GM10248 (cell line): ENCODE results near the gene DCAF12.
A peak's percentile ranks its signal among the peaks of the same experiment; 100 is the strongest.

Experiments
- CTCF ChIA-PET: fragments of 300-600 bp; sonication (Branson Sonifier 250); formaldehyde crosslinking; extraction: SDS; loops from one replicate; lab custom pipeline; 2021; ENCODE audit warnings: antibody characterized with exemption; lab: Yijun Ruan, JAX
- POLR2A ChIA-PET: fragments of 350-650 bp; sonication (Branson Sonifier 250); formaldehyde crosslinking; extraction: SDS; loops from one replicate; lab custom pipeline; 2020; ENCODE audit warnings: antibody characterized with exemption; lab: Yijun Ruan, JAX
- DNase-seq: peaks from one replicate; pipeline ENCODE4 v3.0.0; 2012; ENCODE audit errors: extremely low spot score
- TF ChIP-seq, protein P1 (sequence below): IDR thresholded peaks from 2 replicates; pipeline ENCODE4 v1.5.1; 2012; ENCODE audit warnings: mild to moderate bottlenecking, low read depth; ENCODE audit errors: extremely low read depth, missing control alignments, control extremely low read depth

The DCAF12 gene

DNA sequence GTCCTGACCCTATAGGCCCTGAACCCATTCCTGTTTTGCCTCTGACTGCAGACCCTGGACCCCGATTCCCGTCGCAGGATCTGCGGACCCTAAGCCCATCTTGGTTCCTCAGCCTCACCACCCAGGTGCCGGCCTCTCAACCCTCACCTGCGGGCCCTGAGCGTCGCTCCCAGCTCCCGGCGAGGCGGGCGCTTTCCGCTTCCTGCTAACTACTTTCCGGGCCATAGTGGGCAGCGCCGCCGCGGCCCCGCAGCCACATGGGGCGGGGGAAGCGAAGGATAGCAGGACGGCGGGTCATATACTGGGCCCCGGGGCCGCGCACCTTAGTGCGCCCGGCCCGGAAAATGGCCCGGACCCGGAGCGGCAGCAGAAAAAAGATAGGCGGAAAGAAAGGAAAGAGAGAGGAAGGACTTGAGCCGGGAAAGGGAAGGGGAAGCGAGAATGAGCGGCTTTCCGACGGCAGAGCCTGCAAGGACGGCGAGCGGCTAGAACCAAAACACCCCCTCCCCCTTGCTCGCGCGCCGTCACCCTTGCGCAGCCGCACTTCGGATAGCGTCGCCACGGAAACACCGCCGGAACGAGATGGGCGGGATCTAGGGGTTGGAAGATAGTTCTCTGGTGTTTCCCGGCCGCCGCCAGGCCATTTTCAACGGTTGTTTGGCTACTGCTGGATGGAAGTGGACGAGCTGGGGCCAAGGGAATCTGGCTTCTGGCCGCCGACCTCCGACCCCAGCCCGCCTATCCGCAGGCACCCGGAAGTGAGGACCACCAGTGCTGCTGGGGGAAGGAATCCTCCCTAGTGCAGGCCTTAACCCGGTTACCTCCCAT, at the start of gene DCAF12:
Gene DCAF12 (minus strand): TSS at position 492 of the 828 bp plus-strand sequence. CDS start 267 bp downstream, at position 225.
- TF ChIP-seq, protein P1, sequence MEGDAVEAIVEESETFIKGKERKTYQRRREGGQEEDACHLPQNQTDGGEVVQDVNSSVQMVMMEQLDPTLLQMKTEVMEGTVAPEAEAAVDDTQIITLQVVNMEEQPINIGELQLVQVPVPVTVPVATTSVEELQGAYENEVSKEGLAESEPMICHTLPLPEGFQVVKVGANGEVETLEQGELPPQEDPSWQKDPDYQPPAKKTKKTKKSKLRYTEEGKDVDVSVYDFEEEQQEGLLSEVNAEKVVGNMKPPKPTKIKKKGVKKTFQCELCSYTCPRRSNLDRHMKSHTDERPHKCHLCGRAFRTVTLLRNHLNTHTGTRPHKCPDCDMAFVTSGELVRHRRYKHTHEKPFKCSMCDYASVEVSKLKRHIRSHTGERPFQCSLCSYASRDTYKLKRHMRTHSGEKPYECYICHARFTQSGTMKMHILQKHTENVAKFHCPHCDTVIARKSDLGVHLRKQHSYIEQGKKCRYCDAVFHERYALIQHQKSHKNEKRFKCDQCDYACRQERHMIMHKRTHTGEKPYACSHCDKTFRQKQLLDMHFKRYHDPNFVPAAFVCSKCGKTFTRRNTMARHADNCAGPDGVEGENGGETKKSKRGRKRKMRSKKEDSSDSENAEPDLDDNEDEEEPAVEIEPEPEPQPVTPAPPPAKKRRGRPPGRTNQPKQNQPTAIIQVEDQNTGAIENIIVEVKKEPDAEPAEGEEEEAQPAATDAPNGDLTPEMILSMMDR, result no peak
- DNase-seq, result peak; percentile 95
- ChIA-PET CTCF (interaction anchor here (1.3 to 2.5 kb wide), 3 partner anchors 15 to 18 kb away, joined by 3 to 7 read pairs (median 3); no protein-coding TSS in a partner anchor), POLR2A (interaction anchor here (0.6 to 1.0 kb wide), 3 partner anchors 45 to 88 kb away, joined by 3 to 5 read pairs (median 4); partner anchors contain the start of gene UBAP1)

DNA sequence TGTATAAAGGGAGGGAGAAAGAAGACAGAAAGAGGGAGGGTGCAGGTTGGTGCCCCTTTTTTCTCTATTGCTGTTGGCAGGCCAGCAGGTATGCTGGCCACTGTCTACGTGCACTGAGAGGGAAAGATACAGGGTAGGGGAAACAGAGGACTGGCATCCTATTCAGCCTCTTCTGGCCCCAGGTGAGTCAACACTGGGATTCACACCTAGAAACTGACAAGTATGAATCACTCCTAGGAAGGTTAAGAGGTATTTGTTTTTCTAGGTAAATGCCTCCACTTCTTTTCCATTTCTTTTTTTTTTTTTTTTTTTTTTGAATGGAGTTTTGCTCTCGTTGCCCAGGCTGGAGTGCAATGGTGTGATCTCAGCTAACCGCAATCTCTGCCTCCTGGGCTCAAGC, 49.6 kb upstream of the DCAF12 start:
- CTCF ChIA-PET, result no interaction called here
- TF ChIP-seq, protein P1, result no peak
- POLR2A ChIA-PET, result no interaction called here
- DNase-seq, result no peak

DNA sequence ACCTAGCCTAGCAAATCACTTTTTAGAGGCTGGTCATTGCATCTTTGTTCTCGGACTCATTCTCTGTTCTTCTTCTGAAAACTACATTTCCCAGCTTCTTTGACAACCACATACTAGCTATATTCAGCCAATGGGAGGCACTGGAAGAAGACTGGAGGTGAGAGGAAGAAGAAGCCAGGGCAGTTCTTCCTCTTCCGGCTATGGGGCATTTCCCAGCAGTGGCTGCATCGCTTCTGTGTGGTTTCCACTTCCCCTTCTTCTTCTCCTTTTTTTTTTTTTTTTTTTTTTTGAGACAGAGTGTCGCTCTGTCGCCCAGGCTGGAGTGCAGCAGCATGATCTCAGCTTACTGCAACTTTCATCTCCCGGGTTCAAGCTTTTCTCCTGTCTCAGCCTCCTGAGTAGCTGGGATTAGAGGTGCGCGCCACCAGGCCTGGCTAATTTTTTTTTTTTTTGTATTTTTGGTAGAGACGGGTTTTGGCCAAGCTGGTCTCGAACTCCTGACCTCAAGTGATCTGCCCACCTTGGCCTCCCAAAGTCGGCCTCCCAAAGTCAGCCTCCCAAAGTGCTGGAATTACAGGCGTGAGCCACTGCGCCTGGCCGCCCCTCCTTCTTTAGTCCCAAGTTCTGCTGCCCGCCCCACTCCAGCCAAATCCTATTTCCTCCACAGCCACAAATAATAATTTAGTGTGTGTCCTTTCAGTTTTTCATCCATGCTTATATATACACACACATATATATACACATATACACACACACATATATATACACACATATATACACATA, 45.4 kb upstream of the DCAF12 start:
- POLR2A ChIA-PET, result interaction anchor here (0.6 kb wide), 1 partner anchor 122 kb away, joined by 3 read pairs; no protein-coding TSS in a partner anchor
- peak; percentile 33 for DNase-seq
- TF ChIP-seq, protein P1, result no peak
- CTCF ChIA-PET, result interaction anchor here (1.7 kb wide), 1 partner anchor 19 kb away, joined by 5 read pairs; no protein-coding TSS in a partner anchor

DNA sequence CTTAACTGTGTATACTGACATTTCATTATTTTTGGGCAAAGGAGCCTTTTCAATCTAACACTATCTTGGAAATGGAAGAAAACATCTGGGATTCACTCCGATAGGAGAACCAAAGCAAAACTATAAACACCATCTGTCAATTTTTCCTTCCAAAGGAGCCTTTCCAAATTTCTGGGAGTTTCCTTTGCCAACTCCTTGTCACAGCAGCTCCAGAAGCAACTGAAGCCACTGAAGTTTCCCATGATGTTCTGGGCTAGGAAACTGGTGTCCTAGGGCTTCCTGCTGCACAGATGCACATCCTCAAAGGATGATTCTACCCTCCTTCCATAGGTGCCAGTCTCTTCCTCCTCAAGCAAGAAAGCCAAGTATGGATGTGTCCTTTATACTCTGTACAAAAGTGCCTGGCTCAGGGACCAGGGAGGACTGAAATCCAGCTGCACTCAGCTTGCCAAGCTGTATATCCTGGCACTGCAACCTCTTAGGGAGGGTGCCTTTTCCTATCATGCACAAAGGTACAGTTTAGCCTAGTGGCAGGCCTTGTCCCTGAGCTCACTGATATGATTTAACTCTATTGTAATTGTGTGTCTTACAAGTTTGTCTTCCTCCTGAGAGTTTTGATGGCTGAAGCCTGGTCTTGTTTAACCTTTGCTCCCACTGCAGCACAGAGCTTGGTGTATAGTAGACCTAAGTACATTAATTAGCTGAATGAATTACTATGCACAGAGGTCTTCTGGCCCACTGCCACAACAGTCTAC, 43.9 kb upstream of the DCAF12 start:
- no peak for DNase-seq
- TF ChIP-seq, protein P1, result no peak
- POLR2A ChIA-PET, result interaction anchor here (0.7 kb wide), 2 partner anchors 42 to 44 kb away, joined by 5 to 8 read pairs; no protein-coding TSS in a partner anchor
- CTCF ChIA-PET, result interaction anchor here (1.1 to 1.7 kb wide), 4 partner anchors 9 to 21 kb away, joined by 3 to 6 read pairs (median 4); partner anchors contain the start of gene UBAP1

DNA sequence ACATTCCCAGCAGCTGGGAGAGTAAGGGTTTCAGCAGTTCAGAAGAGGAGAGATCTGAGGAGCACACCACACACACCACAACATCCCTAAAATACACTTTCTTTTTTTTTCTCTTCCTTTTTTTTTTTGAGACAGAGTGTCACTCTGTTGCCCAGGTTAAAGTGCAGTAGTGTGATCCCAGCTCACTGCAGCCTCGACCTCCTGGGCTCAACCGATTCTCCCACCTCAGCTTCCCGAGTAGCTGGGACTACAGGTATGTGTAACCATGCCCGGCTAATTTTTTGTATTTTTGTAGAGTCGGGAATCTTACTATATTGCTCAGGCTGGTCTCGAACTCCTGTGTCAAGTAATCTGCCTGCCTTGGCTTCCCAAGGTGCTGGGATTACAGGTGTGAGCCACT, 42.6 kb upstream of the DCAF12 start:
- no peak for DNase-seq
- ChIA-PET CTCF (interaction anchor here (1.5 kb wide), 1 partner anchor 235 kb away, joined by 3 read pairs; no protein-coding TSS in a partner anchor), POLR2A (no interaction called here)
- TF ChIP-seq, protein P1, result no peak

DNA sequence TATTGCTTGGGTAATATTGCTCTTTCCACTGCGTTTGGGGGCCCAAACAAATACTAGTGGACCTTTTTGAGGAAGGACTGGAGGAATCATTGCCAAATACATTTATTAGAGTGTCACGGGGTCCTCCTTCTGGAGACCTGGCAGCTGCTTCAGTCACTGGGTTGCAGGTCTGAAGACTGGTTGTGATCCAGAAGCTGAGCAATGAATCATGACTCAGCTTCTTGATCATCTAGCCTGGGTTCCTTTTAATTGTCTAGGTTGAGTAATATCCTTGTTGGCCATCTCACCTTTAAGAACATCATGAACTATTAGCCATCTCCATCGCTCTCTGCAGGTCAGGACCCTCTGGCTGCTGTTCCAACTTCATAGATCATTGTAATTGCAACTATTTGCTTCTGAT, 36.9 kb upstream of the DCAF12 start:
- TF ChIP-seq, protein P1, result no peak
- POLR2A ChIA-PET, result no interaction called here

More for the DNA sequence above, 36.9 kb upstream of the DCAF12 start:
- no peak for DNase-seq
- CTCF ChIA-PET, result interaction anchor here (1.3 kb wide), 1 partner anchor 12 kb away, joined by 3 read pairs; no protein-coding TSS in a partner anchor
